H9 (cell line): ENCODE measurements around the gene DOK5. TPM values are rescaled to one million over a fixed set of nuclear protein-coding genes. Genes with fewer than 3 reads are reported as not detected.

Experiments
- DNase-seq: peaks from one replicate; pipeline ENCODE4 v3.0.0-alpha.2; 2017
- H2AFZ ChIP-seq: one replicate; pipeline ENCODE4 v1.6.1; 2013; ENCODE audit warnings: mild to moderate bottlenecking, low read length, control low read depth, moderate library complexity
- H2AK5ac ChIP-seq: 2 replicates; pipeline ENCODE4 v1.6.1; 2013; ENCODE audit warnings: low read length, control low read depth, mixed read lengths; ENCODE audit not compliant: insufficient read length
- H2BK120ac ChIP-seq: one replicate; pipeline ENCODE4 v1.6.1; 2013; ENCODE audit warnings: low read depth, mild to moderate bottlenecking, low read length, control low read depth, inconsistent platforms; ENCODE audit not compliant: poor library complexity, severe bottlenecking
- H2BK12ac ChIP-seq: 2 replicates; pipeline ENCODE4 v1.6.1; 2013; ENCODE audit warnings: low read length, control low read depth, mixed read lengths, low read depth; ENCODE audit not compliant: insufficient read length
- H2BK15ac ChIP-seq: 2 replicates; pipeline ENCODE4 v1.6.1; 2013; ENCODE audit warnings: low read depth, low read length, control low read depth
- H2BK20ac ChIP-seq: one replicate; pipeline ENCODE4 v1.6.1; 2013; ENCODE audit warnings: low read depth, mild to moderate bottlenecking, low read length, control low read depth, inconsistent platforms; ENCODE audit not compliant: poor library complexity, severe bottlenecking
- H2BK5ac ChIP-seq: 2 replicates; pipeline ENCODE4 v1.6.1; 2013; ENCODE audit warnings: low read length, control low read depth, mixed read lengths; ENCODE audit not compliant: insufficient read length
- H3K14ac ChIP-seq: 2 replicates; pipeline ENCODE4 v1.6.1; 2013; ENCODE audit warnings: low read length, control low read depth; ENCODE audit not compliant: insufficient read depth
- H3K18ac ChIP-seq: 2 replicates; pipeline ENCODE4 v1.6.1; 2013; ENCODE audit warnings: low read depth, mild to moderate bottlenecking, mixed read lengths, low read length, control low read depth; ENCODE audit not compliant: insufficient read length
- H3K23ac ChIP-seq: 2 replicates; pipeline ENCODE4 v1.6.1; 2013; ENCODE audit warnings: low read length, control low read depth, mixed read lengths, low read depth; ENCODE audit not compliant: insufficient read length
- H3K23me2 ChIP-seq: 2 replicates; pipeline ENCODE4 v1.6.1; 2013; ENCODE audit warnings: low read depth, mild to moderate bottlenecking, mixed read lengths, low read length, control low read depth; ENCODE audit not compliant: insufficient read length, poor library complexity, severe bottlenecking
- H3K27ac ChIP-seq: 2 replicates; pipeline ENCODE4 v1.5.1; 2013; ENCODE audit warnings: low read length, control low read depth, mixed read lengths, low read depth; ENCODE audit not compliant: insufficient read length
- H3K27me3 ChIP-seq: 2 replicates; pipeline ENCODE4 v1.6.1; 2013; ENCODE audit warnings: low read length, control low read depth, inconsistent platforms; ENCODE audit not compliant: insufficient read depth
- H3K4ac ChIP-seq: 2 replicates; pipeline ENCODE4 v1.6.1; 2013; ENCODE audit warnings: low read depth, mild to moderate bottlenecking, control low read depth, inconsistent platforms, low read length, moderate library complexity
- H3K4me1 ChIP-seq: 2 replicates; pipeline ENCODE4 v1.6.1; 2013; ENCODE audit warnings: low read length, control low read depth, inconsistent platforms; ENCODE audit not compliant: insufficient read depth
- H3K4me2 ChIP-seq: 2 replicates; pipeline ENCODE4 v1.6.1; 2013; ENCODE audit warnings: low read length, control low read depth, mixed read lengths; ENCODE audit not compliant: insufficient read length, insufficient read depth
- H3K56ac ChIP-seq: 2 replicates; pipeline ENCODE4 v1.6.1; 2013; ENCODE audit warnings: low read depth, mild to moderate bottlenecking, mixed read lengths, low read length, control low read depth; ENCODE audit not compliant: insufficient read length
- H3K79me1 ChIP-seq: 2 replicates; pipeline ENCODE4 v1.6.1; 2013; ENCODE audit warnings: low read depth, mild to moderate bottlenecking, moderate library complexity, low read length, control low read depth, inconsistent platforms; ENCODE audit not compliant: insufficient read depth, poor library complexity, severe bottlenecking
- H3K79me2 ChIP-seq: 2 replicates; pipeline ENCODE4 v1.6.1; 2013; ENCODE audit warnings: low read length, control low read depth, inconsistent platforms; ENCODE audit not compliant: insufficient read depth
- H3K9ac ChIP-seq: 2 replicates; pipeline ENCODE4 v1.6.1; 2013; ENCODE audit warnings: low read length, control low read depth, mixed read lengths; ENCODE audit not compliant: insufficient read length; ENCODE audit errors: extremely low read depth
- H3K9me3 ChIP-seq: one replicate; pipeline ENCODE4 v1.6.1; 2013; ENCODE audit warnings: low read depth, low read length, inconsistent platforms; ENCODE audit not compliant: control insufficient read depth
- H3T11ph ChIP-seq: one replicate; pipeline ENCODE4 v1.6.1; 2013; ENCODE audit warnings: mild to moderate bottlenecking, low read length, control low read depth, inconsistent platforms
- H4K20me1 ChIP-seq: one replicate; pipeline ENCODE4 v1.6.1; 2013; ENCODE audit not compliant: control insufficient read depth, insufficient read length, insufficient read depth
- H4K5ac ChIP-seq: 2 replicates; pipeline ENCODE4 v1.6.1; 2013; ENCODE audit warnings: low read depth, mild to moderate bottlenecking, mixed read lengths, low read length, control low read depth; ENCODE audit not compliant: insufficient read length
- H4K8ac ChIP-seq: replicated peaks from 2 replicates; pipeline ENCODE4 v1.6.1; 2013; ENCODE audit warnings: low read length, control low read depth, mixed read lengths, low read depth; ENCODE audit not compliant: insufficient read length
- H4K91ac ChIP-seq: 2 replicates; pipeline ENCODE4 v1.6.1; 2013; ENCODE audit warnings: low read depth, mild to moderate bottlenecking, moderate library complexity, mixed read lengths, low read length, control low read depth; ENCODE audit not compliant: insufficient read length
- H3K27ac Mint-ChIP-seq, 3 experiments: 2 replicates in 2 of 3; 3 replicates in 1 of 3; pipeline ENCODE4 v1.8.0; 2020 to 2021; ENCODE audit warnings: mixed read lengths in 3 of 3, mild to moderate bottlenecking in 1 of 3, moderate library complexity in 1 of 3
- H3K27me3 Mint-ChIP-seq: 2 replicates; pipeline ENCODE4 v1.8.0; 2021; ENCODE audit warnings: low read depth, mild to moderate bottlenecking, moderate library complexity, mixed read lengths
- H3K36me3 Mint-ChIP-seq, 3 experiments: 2 replicates in 2 of 3; 3 replicates in 1 of 3; pipeline ENCODE4 v1.8.0; 2020 to 2021; ENCODE audit warnings: low read depth in 3 of 3, mixed read lengths in 3 of 3; ENCODE audit not compliant: insufficient read depth in 1 of 3
- H3K4me1 Mint-ChIP-seq, 2 experiments: 2 replicates each; pipeline ENCODE4 v1.8.0; 2020; ENCODE audit warnings: mixed read lengths in 2 of 2
- H3K4me3 Mint-ChIP-seq, 2 experiments: 2 replicates in 1 of 2; 3 replicates in 1 of 2; pipeline ENCODE4 v1.8.0; 2020 to 2021; ENCODE audit warnings: mild to moderate bottlenecking in 2 of 2, mixed read lengths in 2 of 2, moderate library complexity in 1 of 2
- H3K9me3 Mint-ChIP-seq, 2 experiments: 2 replicates in 1 of 2; 3 replicates in 1 of 2; pipeline ENCODE4 v1.8.0; 2020; ENCODE audit warnings: mild to moderate bottlenecking in 2 of 2, mixed read lengths in 2 of 2, moderate library complexity in 1 of 2
- CTCF ChIP-seq: fragments of 200-600 bp; sonication (generic); conservative IDR thresholded peaks from 3 replicates; pipeline ENCODE4 v1.8.0; 2021; ENCODE audit warnings: antibody characterized with exemption, mild to moderate bottlenecking
- WGBS: extraction: QIAGEN DNeasy Blood & Tissue Kit; methylation state at CpG from one replicate; pipeline ENCODE4 v1.1.7; 2013; ENCODE audit warnings: missing lambda C conversion rate, low lambda C conversion rate, mixed read lengths; ENCODE audit not compliant: insufficient read length; ENCODE audit errors: extremely low coverage; 5-methylcytosine and 5-hydroxymethylcytosine counted together
- total RNA-seq: library from RNA; stranded (reverse); gene quantifications from 2 replicates; pipeline ENCODE4 v1.2.1, GENCODE V29; 2021

Gene DOK5
- total RNA-seq, 1 experiment from 2014 or later = 4.5 TPM

- Histone ChIP-seq H2BK120ac (no peak overlapping the region), H3K79me1 (no peaks in the 10 kb centered on the region), H3K23ac (no peak overlapping the region), H2AK5ac (no peak overlapping the region), H4K91ac (no peak overlapping the region), H2BK12ac (no peak overlapping the region), H3K27ac (no peak overlapping the region), H3K27me3 (no peaks in the 10 kb centered on the region), H3K4ac (no peak overlapping the region), H3K23me2 (no peaks in the 10 kb centered on the region), H3K18ac (no peak overlapping the region), H3K9ac (no peak overlapping the region), H3K4me1 (no peaks in the 10 kb centered on the region), H4K5ac (no peak overlapping the region), H3K4me2 (no peak overlapping the region), H3K56ac (no peak overlapping the region), H3T11ph (no peak overlapping the region), H2BK15ac (no peak overlapping the region), H3K9me3 (no peaks in the 10 kb centered on the region), H3K14ac (no peak overlapping the region), H2AFZ (no peak overlapping the region), H4K8ac (no peak overlapping the region), H3K79me2 (no peaks in the 10 kb centered on the region), H4K20me1 (no peaks in the 10 kb centered on the region), H2BK5ac (no peak overlapping the region), H2BK20ac (no peak overlapping the region)
- Mint-ChIP-seq H3K4me1 (peaks cover 9 to 11% of the 10 kb centered on the region in 2 experiments), H3K9me3 (no peaks in the 10 kb centered on the region), H3K27me3 (no peaks in the 10 kb centered on the region), H3K27ac (no peak overlapping the region), H3K4me3 (no peak overlapping the region), H3K36me3 (no peaks in the 10 kb centered on the region)
- WGBS = no CpG with 5 or more reads among the region's 9 CpGs
- no peak for DNase-seq
- no peak for TF ChIP-seq CTCF
Observed at GRCh38 chr20:54433636-54434035, 41.8 kb upstream of the DOK5 start.
